ENCODE data around the gene SLC36A3.
"Not testable (repeated sequence)": the region's sequence is repeated elsewhere in the genome, so short reads cannot be mapped to it uniquely, and the experiment has no call there.

Gene SLC36A3

GRCh38 chr5:151238303-151238741, 65.2 kb downstream of the SLC36A3 start:
- DNase-seq (ENCODE audit: low read depth in 1 of 2, low spot score in 1 of 2) = no peak
- no peak overlapping the region for H3K4me3 ChIP-seq (replicated peaks; ENCODE audit: insufficient read depth, low read length)

DNA sequence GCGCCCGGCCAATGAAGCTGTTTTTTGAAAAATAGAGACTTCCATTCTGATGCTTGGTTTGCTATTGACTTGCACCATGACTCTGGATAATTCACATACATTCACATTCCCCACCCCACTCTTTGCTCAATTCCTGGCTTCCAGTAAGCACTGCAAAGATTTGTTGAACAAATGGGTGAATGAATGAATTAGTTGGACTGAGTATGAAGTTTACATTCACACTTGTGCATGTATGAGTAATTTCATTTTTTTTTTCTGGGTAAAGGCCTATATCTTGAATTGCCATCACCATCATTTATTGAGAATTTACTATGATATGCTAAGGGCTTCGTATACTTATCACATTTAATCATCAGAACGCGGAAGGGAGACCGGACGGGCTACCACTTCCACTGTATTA, 65.9 kb downstream of the SLC36A3 start:
- H3K27ac ChIP-seq (replicated peaks) = no peak overlapping the region
- H3K27me3 ChIP-seq (ENCODE audit: insufficient read depth, poor library complexity, severe bottlenecking) = no peaks in the 10 kb centered on the region
- H3K4me3 ChIP-seq (replicated peaks; ENCODE audit: insufficient read depth, low read length) = no peak overlapping the region
- no peak for DNase-seq (ENCODE audit: low read depth in 1 of 2, low spot score in 1 of 2)
- TF ChIP-seq CTCF (IDR thresholded peaks at IDR 0.05; ENCODE audit: insufficient read depth, low read length) (no peak), GABPA (IDR thresholded peaks at IDR 0.05; ENCODE audit: low read depth) (no peak), POLR2AphosphoS5 (IDR thresholded peaks at IDR 0.05; ENCODE audit: low read depth) (no peak), SPI1 (IDR thresholded peaks at IDR 0.05; ENCODE audit: borderline replicate concordance, low read depth) (no peak), REST (IDR thresholded peaks at IDR 0.05; ENCODE audit: insufficient replicate concordance, low read depth) (no peak)

More at GRCh38 chr5:151238303-151238741, 65.2 kb downstream of the SLC36A3 start:
- TF ChIP-seq POLR2AphosphoS5 (IDR thresholded peaks at IDR 0.05; ENCODE audit: low read depth) = no peak
- TF ChIP-seq GABPA (IDR thresholded peaks at IDR 0.05; ENCODE audit: low read depth) = no peak
- TF ChIP-seq SPI1 (IDR thresholded peaks at IDR 0.05; ENCODE audit: borderline replicate concordance, low read depth) = no peak
- no peak for TF ChIP-seq CTCF (IDR thresholded peaks at IDR 0.05; ENCODE audit: insufficient read depth, low read length)
- no peak for TF ChIP-seq REST (IDR thresholded peaks at IDR 0.05; ENCODE audit: insufficient replicate concordance, low read depth)
- Histone ChIP-seq H3K27me3 (ENCODE audit: insufficient read depth, poor library complexity, severe bottlenecking) (no peaks in the 10 kb centered on the region), H3K27ac (replicated peaks) (no peak overlapping the region)

GRCh38 chr5:151236888-151237287, 66.7 kb downstream of the SLC36A3 start:
- no peak for TF ChIP-seq REST (IDR thresholded peaks at IDR 0.05; ENCODE audit: insufficient replicate concordance, low read depth)
- no peak for TF ChIP-seq SPI1 (IDR thresholded peaks at IDR 0.05; ENCODE audit: borderline replicate concordance, low read depth)
- no peak for TF ChIP-seq GABPA (IDR thresholded peaks at IDR 0.05; ENCODE audit: low read depth)
- TF ChIP-seq POLR2AphosphoS5 (IDR thresholded peaks at IDR 0.05; ENCODE audit: low read depth) = no peak
- no peak for TF ChIP-seq CTCF (IDR thresholded peaks at IDR 0.05; ENCODE audit: insufficient read depth, low read length)
- no peak overlapping the region for H3K27ac ChIP-seq (replicated peaks)
- no peak overlapping the region for H3K4me3 ChIP-seq (replicated peaks; ENCODE audit: insufficient read depth, low read length)
- DNase-seq (ENCODE audit: low read depth in 1 of 2, low spot score in 1 of 2) = no peak
- H3K27me3 ChIP-seq (ENCODE audit: insufficient read depth, poor library complexity, severe bottlenecking) = no peaks in the 10 kb centered on the region

GRCh38 chr5:151235239-151235571, 68.4 kb downstream of the SLC36A3 start:
- DNase-seq (ENCODE audit: low read depth in 1 of 2, low spot score in 1 of 2); H3K27ac ChIP-seq (replicated peaks); H3K4me3 ChIP-seq (replicated peaks; ENCODE audit: insufficient read depth, low read length); H3K27me3 ChIP-seq (ENCODE audit: insufficient read depth, poor library complexity, severe bottlenecking): not testable (repeated sequence)

Data from HL-60 (cell line).